GM21447 (cell line): ENCODE data around the gene ERAP2.

Experiments
- ATAC-seq: cut with Tn5 transposase; IDR thresholded peaks from one replicate; pipeline ENCODE4 v1.9.1; 2021; ENCODE audit not compliant: unreplicated experiment

The ERAP2 gene

GRCh38 chr5:96896276-96896675, 20.0 kb downstream of the ERAP2 start:
- ATAC-seq: peak; percentile 76

- peak; percentile 96 for ATAC-seq
These were observed 20.5 kb downstream of the ERAP2 start for GRCh38 chr5:96896806-96897205.

- no peak for ATAC-seq
These were observed 25.1 kb downstream of the ERAP2 start for GRCh38 chr5:96901384-96901783.

- no peak for ATAC-seq
These were observed 25.5 kb downstream of the ERAP2 start for GRCh38 chr5:96901841-96902240.

GRCh38 chr5:96902876-96903275, 26.6 kb downstream of the ERAP2 start:
- ATAC-seq: no peak

GRCh38 chr5:96903300-96903699, 27.0 kb downstream of the ERAP2 start:
- no peak for ATAC-seq

GRCh38 chr5:96904054-96904931, 28.0 kb downstream of the ERAP2 start:
- no peak for ATAC-seq

- no peak for ATAC-seq
These were observed 29.6 kb downstream of the ERAP2 start for GRCh38 chr5:96905864-96906263.

- ATAC-seq: no peak
These were observed 32.7 kb downstream of the ERAP2 start for GRCh38 chr5:96909003-96909402.

- ATAC-seq: no peak
These were observed 33.1 kb downstream of the ERAP2 start for GRCh38 chr5:96909435-96909834.

- ATAC-seq: no peak
These were observed 34.8 kb downstream of the ERAP2 start for GRCh38 chr5:96911139-96911538.

GRCh38 chr5:96913233-96913632, 36.9 kb downstream of the ERAP2 start:
- ATAC-seq: no peak

- ATAC-seq: peak; percentile 54
These were observed 43.5 kb downstream of the ERAP2 start for GRCh38 chr5:96919754-96920197.

- ATAC-seq: no peak
These were observed 44.5 kb downstream of the ERAP2 start for GRCh38 chr5:96920744-96921355.

- no peak for ATAC-seq
These were observed 46.4 kb downstream of the ERAP2 start for GRCh38 chr5:96922499-96923244.

- no peak for ATAC-seq
These were observed 47.7 kb downstream of the ERAP2 start for GRCh38 chr5:96924016-96924443.

- no peak for ATAC-seq
These were observed 50.0 kb downstream of the ERAP2 start for GRCh38 chr5:96926276-96926675.

GRCh38 chr5:96927008-96927407, 50.7 kb downstream of the ERAP2 start:
- ATAC-seq: no peak

- ATAC-seq: no peak
These were observed 52.8 kb downstream of the ERAP2 start for GRCh38 chr5:96928931-96929708.

GRCh38 chr5:96930058-96930457, 53.8 kb downstream of the ERAP2 start:
- no peak for ATAC-seq

- no peak for ATAC-seq
These were observed 54.3 kb downstream of the ERAP2 start for GRCh38 chr5:96930589-96930988.
